HUES64 (cell line): Measurements from ENCODE around the gene ADCK1.
"Not testable (repeated sequence)": the region's sequence is repeated elsewhere in the genome, so short reads cannot be mapped to it uniquely, and the experiment has no call there.

ENCODE experiments used
- H3K27ac ChIP-seq: 2 replicates; pipeline ENCODE4 v1.7.0; 2013; ENCODE audit warnings: low read depth, low read length, inconsistent platforms
- H3K27me3 ChIP-seq: 2 replicates; pipeline ENCODE4 v1.6.1; 2013; ENCODE audit warnings: mild to moderate bottlenecking, low read length; ENCODE audit not compliant: insufficient read depth
- H3K36me3 ChIP-seq: 2 replicates; pipeline ENCODE4 v1.6.1; 2013; ENCODE audit warnings: mild to moderate bottlenecking, low read length; ENCODE audit not compliant: insufficient read depth
- H3K4me1 ChIP-seq: 2 replicates; pipeline ENCODE4 v1.6.1; 2013; ENCODE audit warnings: mild to moderate bottlenecking, low read length, moderate library complexity; ENCODE audit not compliant: insufficient read depth
- H3K4me3 ChIP-seq: 2 replicates; pipeline ENCODE4 v1.5.1; 2013; ENCODE audit warnings: mild to moderate bottlenecking, low read length, moderate library complexity
- H3K9ac ChIP-seq: 2 replicates; pipeline ENCODE4 v1.6.1; 2013; ENCODE audit warnings: mild to moderate bottlenecking, low read depth, low read length
- H3K9me3 ChIP-seq: 2 replicates; pipeline ENCODE4 v1.6.1; 2013; ENCODE audit warnings: low read depth, low read length; ENCODE audit not compliant: insufficient read depth
- WGBS: fragments of 150-250, 120-280 bp; methylation state at CpG from one replicate; pipeline ENCODE4 v1.1.7; 2013; ENCODE audit warnings: missing lambda C conversion rate; 5-methylcytosine and 5-hydroxymethylcytosine counted together

Gene ADCK1

GRCh38 chr14:77885367-77885766 lies 85.5 kb downstream of the ADCK1 start:
- WGBS: 91% methylated on average over 3 of the region's 3 CpGs
- Histone ChIP-seq H3K4me1 (peaks cover 7% of the 10 kb centered on the region; the same call in 1 of the 2 replicates), H3K36me3 (no peaks in the 10 kb centered on the region), H3K4me3 (no peak overlapping the region), H3K27me3 (no peaks in the 10 kb centered on the region), H3K9me3 (no peaks in the 10 kb centered on the region), H3K27ac (no peak overlapping the region), H3K9ac (no peak overlapping the region)

- Histone ChIP-seq H3K27me3 (no peaks in the 10 kb centered on the region), H3K36me3 (no peaks in the 10 kb centered on the region), H3K4me1 (peaks cover 7% of the 10 kb centered on the region; the same call in 1 of the 2 replicates), H3K9me3 (no peaks in the 10 kb centered on the region), H3K9ac (no peak overlapping the region), H3K27ac (no peak overlapping the region), H3K4me3 (no peak overlapping the region)
- 90% methylated on average over 3 of the region's 3 CpGs for WGBS
Observed at GRCh38 chr14:77886010-77886409, 86.1 kb downstream of the ADCK1 start.

DNA sequence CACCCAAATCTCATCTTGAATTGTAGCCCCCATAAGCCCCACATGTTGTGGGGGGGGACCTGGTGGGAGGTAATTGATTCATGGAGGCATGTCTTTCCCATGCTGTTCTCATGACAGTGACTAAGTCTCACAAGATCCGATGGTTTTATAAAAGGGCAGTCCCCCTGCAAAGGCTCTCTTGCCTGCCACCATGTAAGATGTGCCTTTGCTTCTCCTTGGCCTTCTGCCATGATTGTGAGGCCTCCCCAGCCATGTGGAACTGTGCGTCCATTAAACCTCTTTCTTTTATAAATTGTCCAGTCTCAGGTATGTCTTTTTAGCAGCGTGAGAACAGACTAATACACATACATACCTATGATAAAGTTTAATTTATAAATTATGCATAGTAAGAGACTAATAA lies 89.0 kb downstream of the ADCK1 start:
- not testable (repeated sequence) for H3K9ac ChIP-seq
- 95% methylated on average over 2 of the region's 3 CpGs for WGBS

DNA sequence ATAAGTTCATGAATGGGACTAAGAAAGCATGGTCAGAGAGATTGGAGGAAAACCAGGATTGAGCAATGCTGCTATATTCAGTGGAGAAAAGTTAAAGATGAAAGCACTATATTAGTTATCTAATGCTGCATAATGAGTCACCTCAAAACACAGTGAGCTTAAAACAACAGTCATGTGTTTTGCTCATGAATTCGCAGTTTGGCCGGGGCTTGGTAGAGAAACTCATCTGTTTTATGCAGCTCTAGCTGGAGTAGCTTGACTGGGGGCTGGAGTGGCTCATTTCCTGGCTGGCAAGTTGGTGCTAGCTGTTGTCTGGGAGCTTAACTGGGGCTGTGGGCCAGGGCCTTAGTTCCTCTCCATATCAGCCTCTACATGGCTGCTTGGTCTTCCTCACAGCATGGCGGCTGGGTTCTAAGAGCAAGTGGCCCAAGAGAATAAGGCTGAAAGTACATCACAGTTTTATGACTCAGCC lies 90.1 kb downstream of the ADCK1 start:
- H3K27me3 ChIP-seq: no peaks in the 10 kb centered on the region
- no peak overlapping the region for H3K27ac ChIP-seq
- no peaks in the 10 kb centered on the region for H3K4me1 ChIP-seq
- H3K9me3 ChIP-seq: no peaks in the 10 kb centered on the region
- H3K9ac ChIP-seq: no peak overlapping the region
- whole genome bisulfite sequencing: 94% methylated on average over 3 of the region's 3 CpGs
- H3K4me3 ChIP-seq: no peak overlapping the region
- H3K36me3 ChIP-seq: no peaks in the 10 kb centered on the region

More for the DNA sequence above, 89.0 kb downstream of the ADCK1 start:
- not testable (repeated sequence) for H3K4me3 ChIP-seq, H3K9me3 ChIP-seq, H3K27ac ChIP-seq, H3K36me3 ChIP-seq, H3K27me3 ChIP-seq, H3K4me1 ChIP-seq

DNA sequence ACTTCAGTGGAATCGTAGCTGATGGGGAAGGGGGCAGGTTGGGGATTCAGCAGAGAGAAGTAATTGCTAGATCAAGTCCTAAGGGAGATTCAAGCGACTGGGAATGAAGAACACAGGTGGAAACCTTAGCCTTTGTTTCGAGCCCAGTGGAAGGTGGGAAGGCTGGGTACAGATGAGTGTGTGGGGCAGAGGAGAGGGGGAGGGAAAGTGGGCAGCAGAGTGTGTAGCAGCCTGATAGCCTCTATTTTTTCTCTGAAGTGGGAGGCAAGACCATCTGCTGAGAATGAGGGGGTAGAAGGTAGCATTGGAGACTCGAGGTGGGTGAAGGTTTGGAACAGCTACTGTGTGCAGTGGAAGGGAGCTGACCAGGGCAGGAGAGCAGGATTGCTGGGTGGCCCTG lies 91.0 kb downstream of the ADCK1 start:
- no peak overlapping the region for H3K4me3 ChIP-seq
- H3K27me3 ChIP-seq: no peaks in the 10 kb centered on the region
- no peak overlapping the region for H3K9ac ChIP-seq
- H3K9me3 ChIP-seq: no peaks in the 10 kb centered on the region
- H3K4me1 ChIP-seq: no peaks in the 10 kb centered on the region
- no peak overlapping the region for H3K27ac ChIP-seq
- 93% methylated on average over 4 of the region's 4 CpGs for WGBS
- no peaks in the 10 kb centered on the region for H3K36me3 ChIP-seq

GRCh38 chr14:77892381-77892871 lies 92.5 kb downstream of the ADCK1 start:
- WGBS: 97% methylated on average over 4 of the region's 4 CpGs
- no peaks in the 10 kb centered on the region for H3K36me3 ChIP-seq
- H3K27me3 ChIP-seq: no peaks in the 10 kb centered on the region
- H3K4me1 ChIP-seq: no peaks in the 10 kb centered on the region
- no peak overlapping the region for H3K27ac ChIP-seq
- no peaks in the 10 kb centered on the region for H3K9me3 ChIP-seq
- no peak overlapping the region for H3K4me3 ChIP-seq
- no peak overlapping the region for H3K9ac ChIP-seq

DNA sequence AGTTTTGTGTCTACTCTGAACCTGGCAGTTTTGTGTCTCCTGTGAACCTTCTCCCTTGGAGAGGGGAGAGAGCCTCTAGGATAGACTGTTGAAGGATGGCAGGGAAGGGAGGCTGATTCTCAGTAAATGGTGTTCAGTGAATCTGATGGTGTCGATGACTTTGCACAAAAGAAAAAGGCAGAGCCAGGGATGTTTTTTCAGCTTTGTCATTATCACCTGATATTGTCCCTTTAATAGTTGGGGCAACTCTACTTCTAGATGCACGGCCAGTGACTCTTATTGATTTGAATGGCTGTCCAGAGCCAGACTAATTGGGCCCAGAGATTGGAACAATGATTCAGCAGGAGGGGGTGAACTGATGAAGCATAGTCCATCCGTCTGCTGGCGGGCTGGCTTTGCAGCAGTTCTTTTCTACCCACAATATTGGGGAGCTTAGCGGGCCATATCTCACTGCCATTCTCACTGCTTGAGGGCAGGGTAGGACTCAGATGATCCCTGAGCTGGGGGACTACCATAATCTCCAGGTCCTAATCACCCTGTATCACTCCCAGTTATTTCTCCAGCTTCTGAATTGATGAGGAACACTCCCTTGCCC lies 93.1 kb downstream of the ADCK1 start:
- Histone ChIP-seq H3K9ac (no peak overlapping the region), H3K36me3 (no peaks in the 10 kb centered on the region), H3K4me1 (no peaks in the 10 kb centered on the region), H3K9me3 (no peaks in the 10 kb centered on the region), H3K4me3 (no peak overlapping the region), H3K27me3 (no peaks in the 10 kb centered on the region), H3K27ac (no peak overlapping the region)
- WGBS: 95% methylated on average over 5 of the region's 5 CpGs

DNA sequence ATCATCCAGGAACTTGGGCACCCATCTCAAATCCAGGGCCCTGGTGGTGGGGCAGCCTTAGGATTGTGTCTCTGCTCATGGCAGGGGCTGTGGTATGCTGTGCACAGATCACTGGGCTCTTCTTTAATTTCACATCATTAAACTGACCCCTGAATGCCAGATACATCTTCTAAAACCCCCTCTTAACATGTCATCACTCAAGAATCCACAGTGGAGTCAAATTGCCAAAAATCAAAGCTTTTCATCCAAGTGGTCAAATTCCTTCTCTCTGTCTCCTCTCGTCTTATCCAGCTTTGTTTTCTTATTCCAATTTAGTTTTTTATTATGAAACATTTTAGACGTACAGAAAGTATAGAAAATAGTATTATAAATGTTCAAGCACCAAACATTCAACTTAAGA lies 97.5 kb downstream of the ADCK1 start:
- H3K36me3 ChIP-seq: 0 out of 2 replicates have a peak, but pooled peaks cover 4% of the 10 kb centered on the region
- H3K4me1 ChIP-seq: no peaks in the 10 kb centered on the region
- H3K9me3 ChIP-seq: no peaks in the 10 kb centered on the region
- no peak overlapping the region for H3K9ac ChIP-seq
- no peak overlapping the region for H3K4me3 ChIP-seq
- 86% methylated on average over 1 of the region's 2 CpGs for WGBS
- no peak overlapping the region for H3K27ac ChIP-seq
- no peaks in the 10 kb centered on the region for H3K27me3 ChIP-seq

GRCh38 chr14:77902811-77903210 lies 102.9 kb downstream of the ADCK1 start:
- no peak overlapping the region for H3K9ac ChIP-seq
- no peaks in the 10 kb centered on the region for H3K9me3 ChIP-seq
- no peaks in the 10 kb centered on the region for H3K27me3 ChIP-seq
- H3K27ac ChIP-seq: no peak overlapping the region
- H3K36me3 ChIP-seq: 0 out of 2 replicates have a peak, but pooled peaks cover 4% of the 10 kb centered on the region
- WGBS: 97% methylated on average over 1 of the region's 1 CpG
- no peak overlapping the region for H3K4me3 ChIP-seq
- no peaks in the 10 kb centered on the region for H3K4me1 ChIP-seq

DNA sequence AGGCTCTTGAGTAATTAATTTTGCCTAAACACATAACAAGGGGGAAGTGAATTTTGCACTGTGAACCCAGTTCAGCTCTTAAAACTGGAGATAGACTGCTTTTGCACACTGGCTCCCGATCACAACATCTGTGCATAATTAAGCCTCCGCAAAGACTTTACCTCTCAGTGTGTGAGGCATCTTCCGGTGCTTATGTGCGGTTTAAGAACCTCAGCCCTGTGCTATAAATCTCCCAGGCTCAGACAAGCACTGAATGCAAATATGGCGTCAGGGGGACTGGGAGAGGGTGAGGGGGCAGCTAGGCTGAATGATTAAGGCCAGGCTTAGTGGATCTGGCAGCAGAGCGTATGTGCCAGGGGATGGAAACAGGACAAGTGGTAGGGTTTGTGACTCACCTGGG lies 103.3 kb downstream of the ADCK1 start:
- WGBS: 92% methylated on average over 6 of the region's 6 CpGs
- no peak overlapping the region for H3K27ac ChIP-seq

GRCh38 chr14:77903937-77904617 lies 104.2 kb downstream of the ADCK1 start:
- H3K27ac ChIP-seq: no peak overlapping the region
- no peaks in the 10 kb centered on the region for H3K27me3 ChIP-seq
- no peaks in the 10 kb centered on the region for H3K4me1 ChIP-seq
- WGBS: 86% methylated on average over 7 of the region's 8 CpGs
- no peak overlapping the region for H3K9ac ChIP-seq
- H3K9me3 ChIP-seq: no peaks in the 10 kb centered on the region
- 0 out of 2 replicates have a peak, but pooled peaks cover 4% of the 10 kb centered on the region for H3K36me3 ChIP-seq
- no peak overlapping the region for H3K4me3 ChIP-seq

More for the DNA sequence above, 103.3 kb downstream of the ADCK1 start:
- Histone ChIP-seq H3K4me1 (no peaks in the 10 kb centered on the region), H3K27me3 (no peaks in the 10 kb centered on the region), H3K36me3 (0 out of 2 replicates have a peak, but pooled peaks cover 4% of the 10 kb centered on the region), H3K9ac (no peak overlapping the region), H3K4me3 (no peak overlapping the region), H3K9me3 (no peaks in the 10 kb centered on the region)
